HCT116 (cell line): ENCODE results near the gene RPS6KL1. TPM values are rescaled to one million over a fixed set of nuclear protein-coding genes. Genes with fewer than 3 reads are reported as not detected.

ENCODE experiments used
- ATAC-seq: fragments of 200-7000 bp; cut with Tn5 transposase; 2 replicates; pipeline ENCODE4 v1.9.1; 2020; ENCODE audit warnings: mild to moderate bottlenecking, moderate library complexity
- BruUV-seq: library from RNA; stranded (reverse); fragments of 400-500 nt; replicated peaks from 2 replicates; lab custom pipeline; 2021; lab: Mats Ljungman, UMichigan
- CTCF ChIA-PET: fragments of 300-600 bp; sonication (Branson Sonifier 250); formaldehyde crosslinking; loops from one replicate; lab custom pipeline; 2021; ENCODE audit warnings: antibody characterized with exemption; lab: Charles Lee
- POLR2A ChIA-PET: fragments of 300-600, 350-600 bp; sonication (Branson Sonifier 250); formaldehyde crosslinking; loops from one replicate; lab custom pipeline; 2021; ENCODE audit warnings: antibody characterized with exemption; lab: Charles Lee
- RAD21 ChIA-PET, 2 experiments: fragments of 300-600 bp; sonication (Branson Sonifier 250); formaldehyde crosslinking; loops; one replicate each; lab custom pipeline; 2023; ENCODE audit warnings: low total read pairs in 2 of 2; ENCODE audit not compliant: uncharacterized antibody in 2 of 2, unreplicated experiment in 2 of 2, low non-redundant PET in 1 of 2; lab: Charles Lee
- DNase-seq: peaks from one replicate; pipeline ENCODE4 v3.0.0-alpha.2; 2010; ENCODE audit warnings: low read depth, low spot score
- H2AFZ ChIP-seq: fragments of 200-600 bp; shearing (Covaris generic), sonication (generic); 2 replicates; pipeline ENCODE4 v1.6.1; 2017; ENCODE audit warnings: low read depth, mixed run types, mixed read lengths, antibody characterized with exemption, low read length; ENCODE audit not compliant: poor library complexity, severe bottlenecking
- H3K27ac ChIP-seq: 2 replicates; pipeline ENCODE4 v1.5.1; 2012; ENCODE audit warnings: low read depth, low read length
- H3K27me3 ChIP-seq: fragments of 200-600 bp; sonication (generic); 2 replicates; pipeline ENCODE4 v1.6.1; 2016; ENCODE audit warnings: mixed run types, low read length, mixed read lengths; ENCODE audit not compliant: insufficient read depth
- H3K36me3 ChIP-seq, 2 experiments: fragments of 200-500 bp in 1 of 2; fragments of 200-600 bp in 1 of 2; sonication (Bioruptor generic) in 1 of 2; sonication (generic) in 1 of 2; 2 replicates each; pipeline versions ENCODE4 v1.5.1 to v1.6.1; 2014 to 2016; ENCODE audit warnings: low read length in 2 of 2, inconsistent platforms in 1 of 2, mixed read lengths in 1 of 2, mixed run types in 1 of 2; ENCODE audit not compliant: insufficient read depth in 2 of 2, control insufficient read depth in 1 of 2
- H3K4me1 ChIP-seq, 2 experiments: fragments of 200-600 bp in 1 of 2; sonication (generic) in 1 of 2; 2 replicates each; pipeline versions ENCODE4 v1.5.1 to v1.6.1; 2012 to 2017; ENCODE audit warnings: low read length in 2 of 2, inconsistent platforms in 1 of 2, mild to moderate bottlenecking in 1 of 2, mixed read lengths in 1 of 2, mixed run types in 1 of 2, moderate library complexity in 1 of 2; ENCODE audit not compliant: insufficient read depth in 2 of 2, control insufficient read depth in 1 of 2
- H3K4me2 ChIP-seq: fragments of 200-600 bp; sonication (generic); 2 replicates; pipeline ENCODE4 v1.6.1; 2017; ENCODE audit warnings: mixed run types, low read length, mixed read lengths
- H3K4me3 ChIP-seq, 2 experiments: fragments of 200-600 bp in 1 of 2; sonication (generic) in 1 of 2; replicated peaks in 1 of 2; 2 replicates each; pipeline ENCODE4 v1.5.1; 2011 to 2016; ENCODE audit warnings: low read length in 2 of 2, control low read depth in 1 of 2, low read depth in 1 of 2, mild to moderate bottlenecking in 1 of 2, mixed read lengths in 1 of 2, mixed run types in 1 of 2
- H3K79me2 ChIP-seq: fragments of 200-600 bp; sonication (generic); 2 replicates; pipeline ENCODE4 v1.6.1; 2017; ENCODE audit warnings: mild to moderate bottlenecking, mixed run types, low read length, moderate library complexity, mixed read lengths; ENCODE audit not compliant: insufficient read depth
- H3K9ac ChIP-seq: fragments of 200-600 bp; sonication (generic); 2 replicates; pipeline ENCODE4 v1.6.1; 2016; ENCODE audit warnings: low read length, mixed read lengths
- H3K9me2 ChIP-seq: fragments of 200-600 bp; sonication (generic), shearing (Covaris generic); 2 replicates; pipeline ENCODE4 v1.6.1; 2017; ENCODE audit warnings: mixed run types, mild to moderate bottlenecking, moderate library complexity; ENCODE audit not compliant: insufficient read depth
- H3K9me3 ChIP-seq, 2 experiments: fragments of 200-500 bp in 1 of 2; fragments of 200-600 bp in 1 of 2; sonication (Bioruptor generic) in 1 of 2; sonication (generic) in 1 of 2; 2 replicates each; pipeline ENCODE4 v1.6.1; 2014 to 2017; ENCODE audit warnings: low read length in 2 of 2, mixed read lengths in 2 of 2, inconsistent platforms in 1 of 2, low read depth in 1 of 2, mild to moderate bottlenecking in 1 of 2, mixed run types in 1 of 2, moderate library complexity in 1 of 2; ENCODE audit not compliant: control insufficient read depth in 1 of 2, insufficient read depth in 1 of 2
- H4K20me1 ChIP-seq: fragments of 200-600 bp; sonication (generic), shearing (Covaris generic); 2 replicates; pipeline ENCODE4 v1.6.1; 2017; ENCODE audit warnings: mixed run types, mild to moderate bottlenecking, moderate library complexity; ENCODE audit not compliant: insufficient read depth
- CTCF ChIP-seq, 3 experiments: fragments of 200-600 bp in 1 of 3; sonication (generic) in 1 of 3; IDR thresholded peaks in 2 of 3; conservative IDR thresholded peaks in 1 of 3; 2 replicates each; pipeline ENCODE4 v1.5.1; 2012 to 2017; ENCODE audit warnings: low read depth in 2 of 3, low read length in 2 of 3, antibody characterized with exemption in 1 of 3, borderline replicate concordance in 1 of 3, control low read depth in 1 of 3, mild to moderate bottlenecking in 1 of 3, mixed read lengths in 1 of 3, mixed run types in 1 of 3, moderate library complexity in 1 of 3; ENCODE audit not compliant: insufficient read depth in 1 of 3
- EGR1 ChIP-seq: IDR thresholded peaks from 2 replicates; pipeline ENCODE4 v1.6.1; 2012; ENCODE audit warnings: low read depth
- EZH2 ChIP-seq: fragments of 200-600 bp; sonication (generic); IDR thresholded peaks from 2 replicates; pipeline ENCODE4 v1.6.1; 2017; ENCODE audit warnings: antibody characterized with exemption, mixed run types
- POLR2A ChIP-seq: IDR thresholded peaks from 2 replicates; pipeline ENCODE4 v1.7.0; 2011; ENCODE audit warnings: borderline replicate concordance; ENCODE audit not compliant: insufficient read depth, insufficient read length; ENCODE audit errors: extremely low read depth
- RAD21 ChIP-seq: IDR thresholded peaks from 2 replicates; pipeline ENCODE4 v1.6.1; 2012; ENCODE audit warnings: low read depth, mild to moderate bottlenecking
- REST ChIP-seq: IDR thresholded peaks from 2 replicates; pipeline ENCODE4 v1.6.1; 2012; ENCODE audit warnings: low read depth
- YY1 ChIP-seq: IDR thresholded peaks from 2 replicates; pipeline ENCODE4 v1.6.1; 2011; ENCODE audit warnings: low read length, low read depth, moderate library complexity, mild to moderate bottlenecking; ENCODE audit not compliant: insufficient replicate concordance; ENCODE audit errors: extremely low read depth
- intact Hi-C: fragments of 100-400 bp; cut with micrococcal nuclease; formaldehyde crosslinking; loops from 2 replicates; pipeline ENCODE4 v1.10.0; 2022
- total RNA-seq: library from RNA; stranded (reverse); gene quantifications from one replicate; pipeline ENCODE4 v1.2.1, GENCODE V29; 2021; ENCODE audit not compliant: unreplicated experiment

The RPS6KL1 gene
- total RNA-seq, 1 experiment from 2014 or later: 6.7 TPM

GRCh38 chr14:74934476-74935359 is 11.7 kb upstream of the RPS6KL1 start:
- ATAC-seq: no peak
- intact Hi-C loops: no loop called here
- Histone ChIP-seq H3K27me3 (no peaks in the 10 kb centered on the region), H4K20me1 (no peaks in the 10 kb centered on the region), H3K9me2 (no peaks in the 10 kb centered on the region), H3K4me3 (no peak overlapping the region), H3K36me3 (no peaks in the 10 kb centered on the region), H3K27ac (no peak overlapping the region), H2AFZ (no peak overlapping the region), H3K79me2 (no peaks in the 10 kb centered on the region), H3K9me3 (no peaks in the 10 kb centered on the region), H3K4me1 (peaks cover 0 to 2% of the 10 kb centered on the region in 2 experiments; a peak in 2 of 4 replicates), H3K9ac (no peak overlapping the region), H3K4me2 (no peak overlapping the region)
- CTCF ChIA-PET: interaction anchor here (1.2 to 2.4 kb wide), 2 partner anchors 10 kb away, joined by 4 to 12 read pairs; no protein-coding TSS in a partner anchor
- TF ChIP-seq POLR2A: no peak
- no peak for TF ChIP-seq RAD21
- TF ChIP-seq EGR1: no peak
- TF ChIP-seq EZH2: no peak
- no peak for TF ChIP-seq YY1
- TF ChIP-seq CTCF (IDR thresholded peaks at IDR 0.05 in 2 of 3, conservative IDR thresholded peaks at IDR 0.05 in 1 of 3; ENCODE audit: borderline replicate concordance in 1 of 3, insufficient read depth in 1 of 3, low read depth in 2 of 3, low read length in 2 of 3): no peak
- TF ChIP-seq REST: no peak
- RAD21 ChIA-PET: no interaction called here
- POLR2A ChIA-PET: no interaction called here
- BruUV-seq: no TSS peak
- no peak for DNase-seq
